NCI-H524 (cell line): ENCODE results near the gene SOHLH1.

Experiments used
- DNase-seq, 2 experiments: peaks; one replicate each; lab custom pipeline; 2025; lab: John Stamatoyannopoulos, UW

SOHLH1 gene

GRCh38 chr9:135699440-135699839 is at the start of gene SOHLH1:
Gene SOHLH1 (minus strand): TSS chr9:135699481. CDS start chr9:135699467, 14 bp downstream.
- no peak for DNase-seq

GRCh38 chr9:135748676-135749075 is 49.4 kb upstream of the SOHLH1 start:
- DNase-seq, result no peak

GRCh38 chr9:135747311-135747710 is 48.0 kb upstream of the SOHLH1 start:
- no peak for DNase-seq

- no peak for DNase-seq
These were observed 47.3 kb upstream of the SOHLH1 start for GRCh38 chr9:135746565-135746964.

- DNase-seq, result no peak
These were observed 46.5 kb upstream of the SOHLH1 start for GRCh38 chr9:135745686-135746324.

GRCh38 chr9:135745189-135745588 is 45.9 kb upstream of the SOHLH1 start:
- DNase-seq, result no peak

GRCh38 chr9:135744333-135745070 is 45.2 kb upstream of the SOHLH1 start:
- no peak for DNase-seq

GRCh38 chr9:135743546-135744332 is 44.5 kb upstream of the SOHLH1 start:
- no peak for DNase-seq

GRCh38 chr9:135743021-135743420 is 43.7 kb upstream of the SOHLH1 start:
- DNase-seq, result no peak

GRCh38 chr9:135741276-135742219 is 42.3 kb upstream of the SOHLH1 start:
- DNase-seq, result no peak

- no peak for DNase-seq
These were observed 40.3 kb upstream of the SOHLH1 start for GRCh38 chr9:135739271-135740220.

- no peak for DNase-seq
These were observed 38.7 kb upstream of the SOHLH1 start for GRCh38 chr9:135737840-135738521.

- peak in 1 of 2 experiments; percentile 17 for DNase-seq
These were observed 37.9 kb upstream of the SOHLH1 start for GRCh38 chr9:135736979-135737839.

- DNase-seq, result peak in 1 of 2 experiments; percentile 43
These were observed 37.1 kb upstream of the SOHLH1 start for GRCh38 chr9:135736272-135736978.

- DNase-seq, result no peak
These were observed 35.4 kb upstream of the SOHLH1 start for GRCh38 chr9:135734616-135735144.

GRCh38 chr9:135732569-135733257 is 33.4 kb upstream of the SOHLH1 start:
- DNase-seq, result no peak

GRCh38 chr9:135731454-135731853 is 32.2 kb upstream of the SOHLH1 start:
- DNase-seq, result no peak
